Measurements from ENCODE around the gene ATRX.
"Not testable (repeated sequence)": the region's sequence is repeated elsewhere in the genome, so short reads cannot be mapped to it uniquely, and the experiment has no call there.

ATRX gene

GRCh38 chrX:77519765-77520164 is 266.3 kb downstream of the ATRX start:
- TF ChIP-seq CTCF (IDR thresholded peaks at IDR 0.05; ENCODE audit: low read depth, low read length) = no peak
- no peak for DNase-seq (ENCODE audit: extremely low read depth, low read depth)

DNA sequence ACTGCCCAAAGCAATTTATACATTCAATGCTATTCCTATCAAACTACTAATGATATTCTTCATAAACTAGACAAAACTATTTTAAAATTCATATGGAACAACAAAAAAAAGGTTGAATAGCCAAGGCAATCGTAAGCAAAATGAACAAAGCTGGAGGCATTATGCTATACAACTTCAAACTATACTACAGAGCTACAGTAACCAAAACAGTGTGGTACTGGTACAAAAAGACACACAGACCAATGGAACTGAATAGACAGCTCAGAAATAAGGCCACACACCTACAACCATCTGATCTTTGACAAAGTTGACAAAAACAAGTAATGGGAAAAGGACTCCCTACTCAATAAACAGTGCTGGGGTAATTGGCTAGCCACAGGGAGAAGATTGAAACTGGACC is 271.8 kb downstream of the ATRX start:
- DNase-seq (ENCODE audit: extremely low read depth, low read depth) = no peak
- no peak for TF ChIP-seq CTCF (IDR thresholded peaks at IDR 0.05; ENCODE audit: low read depth, low read length)

DNA sequence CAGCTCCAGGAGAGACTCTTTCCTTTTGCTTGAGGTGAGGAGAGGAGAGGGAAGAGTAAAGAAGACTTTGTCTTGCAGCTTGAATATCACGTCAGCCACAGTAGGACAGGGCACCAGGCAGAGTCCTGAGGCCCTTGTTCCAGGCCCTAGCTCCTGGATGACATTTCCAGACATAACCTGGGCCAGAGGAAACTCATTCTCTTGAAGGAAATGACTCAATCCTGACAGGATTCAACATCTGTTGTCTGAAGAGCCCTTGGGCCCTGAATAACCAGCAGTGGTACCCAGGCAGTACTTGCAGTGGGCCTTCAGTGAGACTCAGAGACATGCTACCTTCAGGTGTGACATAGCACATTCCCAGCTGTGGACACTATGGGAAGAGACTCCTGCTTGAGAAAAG is 276.0 kb downstream of the ATRX start:
- TF ChIP-seq CTCF (IDR thresholded peaks at IDR 0.05; ENCODE audit: low read depth, low read length) = no peak
- no peak for DNase-seq (ENCODE audit: extremely low read depth, low read depth)

- peak; percentile 11 for DNase-seq (ENCODE audit: extremely low read depth, low read depth)
Observed at GRCh38 chrX:77505227-77505626, 280.8 kb downstream of the ATRX start.

GRCh38 chrX:77502951-77503525 is 283.0 kb downstream of the ATRX start:
- DNase-seq (ENCODE audit: extremely low read depth, low read depth) = no peak
- no peak for TF ChIP-seq CTCF (IDR thresholded peaks at IDR 0.05; ENCODE audit: low read depth, low read length)

More at GRCh38 chrX:77505227-77505626, 280.8 kb downstream of the ATRX start:
- no peak for TF ChIP-seq CTCF (IDR thresholded peaks at IDR 0.05; ENCODE audit: low read depth, low read length)

- not testable (repeated sequence) for DNase-seq (ENCODE audit: extremely low read depth, low read depth)
Observed at GRCh38 chrX:77500164-77500563, 285.9 kb downstream of the ATRX start.

GRCh38 chrX:77493677-77494553 is 292.1 kb downstream of the ATRX start:
- no peak for TF ChIP-seq CTCF (IDR thresholded peaks at IDR 0.05; ENCODE audit: low read depth, low read length)
- DNase-seq (ENCODE audit: extremely low read depth, low read depth) = peak; percentile 10

Data from AG09319 (cell line).